Activated T-cell treated with anti-CD3 and anti-CD28 coated beads for 1 hour (primary cell): ENCODE data around the gene MAP3K21.

Source experiments
- DNase-seq: peaks from one replicate; pipeline ENCODE4 v3.0.0-alpha.2; 2020; ENCODE audit warnings: low read depth

The MAP3K21 gene

GRCh38 chr1:233326319-233326718, 1.2 kb upstream of the MAP3K21 start:
- DNase-seq: no peak

GRCh38 chr1:233326811-233327650, 493 bp upstream of the MAP3K21 start:
- peak; percentile 76 for DNase-seq

DNA sequence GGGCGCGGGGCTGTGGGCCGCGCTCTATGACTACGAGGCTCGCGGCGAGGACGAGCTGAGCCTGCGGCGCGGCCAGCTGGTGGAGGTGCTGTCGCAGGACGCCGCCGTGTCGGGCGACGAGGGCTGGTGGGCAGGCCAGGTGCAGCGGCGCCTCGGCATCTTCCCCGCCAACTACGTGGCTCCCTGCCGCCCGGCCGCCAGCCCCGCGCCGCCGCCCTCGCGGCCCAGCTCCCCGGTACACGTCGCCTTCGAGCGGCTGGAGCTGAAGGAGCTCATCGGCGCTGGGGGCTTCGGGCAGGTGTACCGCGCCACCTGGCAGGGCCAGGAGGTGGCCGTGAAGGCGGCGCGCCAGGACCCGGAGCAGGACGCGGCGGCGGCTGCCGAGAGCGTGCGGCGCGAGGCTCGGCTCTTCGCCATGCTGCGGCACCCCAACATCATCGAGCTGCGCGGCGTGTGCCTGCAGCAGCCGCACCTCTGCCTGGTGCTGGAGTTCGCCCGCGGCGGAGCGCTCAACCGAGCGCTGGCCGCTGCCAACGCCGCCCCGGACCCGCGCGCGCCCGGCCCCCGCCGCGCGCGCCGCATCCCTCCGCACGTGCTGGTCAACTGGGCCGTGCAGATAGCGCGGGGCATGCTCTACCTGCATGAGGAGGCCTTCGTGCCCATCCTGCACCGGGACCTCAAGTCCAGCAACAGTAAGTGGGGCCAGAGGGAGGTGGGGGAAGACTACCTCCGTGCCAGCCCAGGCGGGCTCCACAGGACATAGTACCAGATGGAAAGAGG, 808 bp downstream of the MAP3K21 start:
- peak; percentile 14 for DNase-seq

GRCh38 chr1:233331676-233332519, 4.4 kb downstream of the MAP3K21 start:
- DNase-seq: no peak

DNA sequence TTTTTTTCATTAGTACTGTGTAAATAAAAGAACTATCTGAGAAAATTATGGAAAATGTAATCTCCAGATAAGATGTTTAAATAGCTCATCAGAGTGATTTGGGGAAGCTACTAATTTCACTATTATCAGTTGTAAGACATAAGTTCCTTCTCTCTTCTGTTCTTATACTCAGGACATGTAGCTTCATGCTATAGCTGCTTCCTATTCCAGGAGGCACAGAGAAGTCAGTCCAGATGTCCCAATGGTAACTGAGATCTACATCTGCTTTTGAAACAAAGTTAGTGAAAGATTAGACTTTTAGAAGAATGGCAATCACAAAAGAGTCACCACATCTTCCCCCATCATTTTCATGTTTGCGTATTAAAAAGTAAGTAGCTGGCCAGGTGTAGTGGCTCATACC, 5.6 kb downstream of the MAP3K21 start:
- no peak for DNase-seq

GRCh38 chr1:233334092-233334491, 6.6 kb downstream of the MAP3K21 start:
- DNase-seq: no peak

GRCh38 chr1:233336554-233337456, 9.3 kb downstream of the MAP3K21 start:
- DNase-seq: no peak

- DNase-seq: no peak
These were observed 10.0 kb downstream of the MAP3K21 start for GRCh38 chr1:233337505-233337904.

- DNase-seq: no peak
These were observed 10.6 kb downstream of the MAP3K21 start for GRCh38 chr1:233338102-233338501.

DNA sequence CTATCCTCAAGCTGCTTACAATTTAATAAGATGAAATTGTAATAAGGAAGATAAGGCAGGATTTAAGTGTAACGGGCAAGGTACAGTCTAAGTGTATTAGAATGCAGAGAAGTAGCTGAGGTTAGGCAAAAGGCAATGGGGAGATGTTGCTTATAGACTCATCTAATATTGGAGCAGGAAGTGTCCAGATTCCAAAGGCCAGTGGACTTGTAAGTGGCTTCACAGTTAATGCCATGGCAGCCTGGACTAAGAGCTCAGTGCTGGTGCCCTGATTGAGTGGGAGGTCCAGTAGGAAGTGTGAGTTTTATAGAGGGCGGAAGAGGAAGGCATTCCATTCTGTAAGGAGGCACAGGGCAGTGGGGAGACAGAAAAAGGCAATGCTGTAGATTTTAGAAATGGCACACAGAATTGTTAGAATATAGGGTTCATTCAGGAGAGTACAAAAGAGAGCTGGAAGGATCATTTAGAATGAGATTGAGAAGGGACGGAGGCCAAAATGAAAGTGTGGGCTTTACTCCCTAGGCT, 12.6 kb downstream of the MAP3K21 start:
- DNase-seq: no peak

- no peak for DNase-seq
These were observed 13.5 kb downstream of the MAP3K21 start for GRCh38 chr1:233340966-233341516.

DNA sequence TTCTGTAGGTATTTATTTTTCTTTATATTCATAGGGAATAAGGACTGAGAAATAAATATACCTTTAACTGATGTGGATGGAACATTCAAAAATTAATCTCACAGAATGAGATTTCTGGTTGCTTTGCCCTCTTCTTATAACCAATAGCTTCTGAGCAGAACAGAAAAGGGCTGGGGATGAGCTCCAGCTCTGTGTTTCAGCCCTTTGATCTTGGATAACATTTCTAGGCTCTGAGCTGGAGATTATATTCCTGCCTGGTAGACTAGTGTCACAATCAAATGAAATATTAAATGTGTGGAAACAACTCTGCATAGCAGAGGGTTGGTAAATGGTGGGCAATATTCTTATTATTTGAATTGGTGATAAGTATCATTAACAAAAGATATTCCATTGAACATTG, 14.6 kb downstream of the MAP3K21 start:
- DNase-seq: no peak

DNA sequence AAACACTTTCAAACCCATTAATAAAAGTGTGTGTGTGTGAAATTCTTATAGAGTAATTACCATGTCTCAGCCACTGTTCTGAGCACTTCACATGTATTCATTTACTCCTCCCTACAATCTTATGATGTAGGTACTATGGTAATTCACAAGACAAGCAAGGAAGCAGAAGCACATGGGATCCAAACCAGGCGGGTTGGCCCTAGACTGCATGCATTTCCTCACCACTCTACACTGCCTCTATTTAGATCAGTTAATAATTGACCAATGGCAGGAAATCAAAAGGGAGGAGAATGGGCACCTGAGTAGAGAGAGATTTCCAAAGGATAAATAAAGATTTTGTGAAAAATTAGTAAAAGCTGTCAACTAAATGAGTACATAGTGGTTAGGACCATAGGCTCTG, 15.7 kb downstream of the MAP3K21 start:
- no peak for DNase-seq

DNA sequence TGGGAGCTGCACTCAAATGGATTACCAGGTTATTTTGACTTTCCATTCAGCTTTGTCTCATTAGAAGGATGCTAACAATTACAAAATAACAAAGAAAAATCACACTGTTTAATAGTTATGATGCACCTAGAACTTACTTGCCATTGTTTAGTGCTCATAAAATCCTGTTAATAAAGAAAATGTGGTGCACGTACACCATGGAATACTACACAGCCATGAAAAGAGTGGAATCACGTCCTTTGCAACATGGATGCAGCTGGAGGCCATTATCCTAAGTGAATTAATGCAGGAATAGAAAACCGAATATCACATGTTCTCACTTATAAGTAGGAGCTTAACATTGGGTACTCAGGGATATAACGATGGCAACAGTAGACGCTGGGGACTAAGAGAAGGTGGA, 19.8 kb downstream of the MAP3K21 start:
- DNase-seq: no peak

DNA sequence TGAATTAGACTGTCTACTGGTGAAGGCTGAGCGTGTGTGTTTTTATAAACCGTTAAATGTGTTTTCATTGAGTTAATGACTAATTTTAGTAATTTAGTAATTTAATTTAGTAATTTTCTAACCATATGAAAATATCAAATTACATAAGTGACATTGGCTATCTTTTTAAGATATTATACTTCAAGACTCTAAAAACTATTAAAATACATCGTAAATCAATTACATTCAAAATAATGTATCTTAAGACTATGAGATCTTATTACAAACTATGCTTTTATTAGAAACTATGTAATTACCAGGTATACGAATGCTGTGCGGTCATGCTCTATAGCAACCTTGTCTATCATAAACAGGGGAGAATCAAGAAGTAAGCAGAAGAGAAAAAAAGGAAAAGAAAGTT, 21.6 kb downstream of the MAP3K21 start:
- no peak for DNase-seq

DNA sequence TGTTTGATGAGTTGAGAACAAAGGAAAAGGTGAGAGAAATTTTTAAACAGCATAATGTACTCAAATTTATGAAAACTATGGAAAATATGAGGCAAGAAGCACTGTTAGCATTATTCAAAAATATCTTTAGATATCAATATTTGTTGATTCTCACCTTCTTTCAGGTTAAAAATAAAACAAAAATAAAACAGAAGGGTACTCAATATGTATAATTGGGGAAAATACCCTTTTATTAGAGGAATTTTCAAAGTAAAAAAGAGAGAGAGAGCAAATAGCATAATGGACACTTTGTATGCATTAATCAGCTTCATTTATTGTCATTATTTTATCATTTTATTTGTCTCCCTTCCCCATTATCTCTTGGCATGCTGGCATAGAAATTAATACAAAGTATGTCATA, 27.5 kb downstream of the MAP3K21 start:
- no peak for DNase-seq

- DNase-seq: no peak
These were observed 28.5 kb downstream of the MAP3K21 start for GRCh38 chr1:233355841-233356704.

DNA sequence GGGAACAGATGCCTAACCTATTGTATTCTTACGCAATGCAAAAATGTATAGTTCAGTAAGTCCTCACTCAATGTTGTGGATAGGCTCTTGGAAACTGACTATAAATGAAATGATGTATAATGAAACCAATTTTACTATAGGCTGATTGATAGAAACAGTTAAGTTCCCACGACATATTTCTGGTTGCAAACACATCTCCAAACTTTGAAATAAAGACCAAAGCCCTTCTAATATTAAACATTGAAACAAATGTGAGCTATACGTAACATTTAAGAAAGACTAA, 29.1 kb downstream of the MAP3K21 start:
- no peak for DNase-seq

DNA sequence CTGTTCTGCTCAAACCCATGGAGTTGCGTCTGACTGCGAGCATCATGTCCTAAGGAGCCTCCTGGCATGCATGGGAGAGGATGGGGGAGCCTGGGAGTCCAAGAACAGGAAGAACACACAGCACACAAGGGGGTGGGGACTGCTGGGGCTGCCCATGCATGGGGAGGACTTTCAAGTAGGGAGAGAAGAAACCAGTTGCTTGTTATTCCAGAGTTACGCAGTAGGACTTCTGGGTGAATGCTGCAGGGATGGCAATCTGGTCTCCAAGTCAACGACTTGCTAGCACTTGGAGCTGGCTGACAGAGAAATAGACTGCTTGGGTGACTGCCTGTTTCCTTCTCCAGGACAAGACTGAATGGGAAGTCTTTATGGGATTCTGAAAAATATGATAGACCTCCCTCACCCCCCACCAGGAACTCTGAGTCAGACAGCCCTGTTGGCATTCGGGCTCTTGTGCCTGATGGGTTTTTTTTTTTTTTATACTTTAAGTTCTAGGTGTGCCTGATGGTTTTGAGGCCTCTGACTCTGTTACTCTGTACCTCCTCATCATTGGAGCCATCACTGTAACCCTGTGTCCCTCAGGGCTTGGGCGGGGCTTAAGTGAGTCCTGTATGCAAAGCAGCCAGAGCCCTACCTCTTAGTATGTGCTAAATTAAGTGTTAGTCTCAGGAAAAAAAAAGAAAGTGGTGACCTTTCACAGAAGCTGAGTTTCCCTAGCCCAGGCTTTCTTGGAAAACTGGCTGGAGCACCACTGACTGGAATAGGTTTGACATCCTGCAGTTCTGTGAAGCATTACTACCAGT, 30.3 kb downstream of the MAP3K21 start:
- DNase-seq: no peak
